ENCODE results near the gene KMT2E.
"Not testable (repeated sequence)": the region's sequence is repeated elsewhere in the genome, so short reads cannot be mapped to it uniquely, and the experiment has no call there.

DNA sequence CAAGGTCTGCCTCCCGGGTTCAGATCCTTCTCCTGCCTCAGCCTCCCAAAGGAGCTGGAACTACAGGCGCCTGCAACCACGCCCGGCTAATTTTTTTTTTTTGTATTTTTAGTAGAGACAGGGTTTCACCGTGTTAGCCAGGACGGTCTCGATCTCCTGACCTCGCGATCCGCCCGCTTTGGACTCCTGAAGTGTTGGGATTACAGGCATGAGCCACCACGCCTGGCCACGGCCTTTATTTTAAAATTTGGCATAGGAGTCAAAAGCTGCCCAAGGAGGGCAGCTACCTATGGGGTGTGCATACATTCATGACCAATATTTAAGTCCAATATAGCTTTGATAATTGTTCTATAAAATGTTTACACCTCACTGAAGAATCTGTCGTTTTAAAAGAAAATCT lies 26.6 kb upstream of the KMT2E start:
- TF ChIP-seq, protein P1, sequence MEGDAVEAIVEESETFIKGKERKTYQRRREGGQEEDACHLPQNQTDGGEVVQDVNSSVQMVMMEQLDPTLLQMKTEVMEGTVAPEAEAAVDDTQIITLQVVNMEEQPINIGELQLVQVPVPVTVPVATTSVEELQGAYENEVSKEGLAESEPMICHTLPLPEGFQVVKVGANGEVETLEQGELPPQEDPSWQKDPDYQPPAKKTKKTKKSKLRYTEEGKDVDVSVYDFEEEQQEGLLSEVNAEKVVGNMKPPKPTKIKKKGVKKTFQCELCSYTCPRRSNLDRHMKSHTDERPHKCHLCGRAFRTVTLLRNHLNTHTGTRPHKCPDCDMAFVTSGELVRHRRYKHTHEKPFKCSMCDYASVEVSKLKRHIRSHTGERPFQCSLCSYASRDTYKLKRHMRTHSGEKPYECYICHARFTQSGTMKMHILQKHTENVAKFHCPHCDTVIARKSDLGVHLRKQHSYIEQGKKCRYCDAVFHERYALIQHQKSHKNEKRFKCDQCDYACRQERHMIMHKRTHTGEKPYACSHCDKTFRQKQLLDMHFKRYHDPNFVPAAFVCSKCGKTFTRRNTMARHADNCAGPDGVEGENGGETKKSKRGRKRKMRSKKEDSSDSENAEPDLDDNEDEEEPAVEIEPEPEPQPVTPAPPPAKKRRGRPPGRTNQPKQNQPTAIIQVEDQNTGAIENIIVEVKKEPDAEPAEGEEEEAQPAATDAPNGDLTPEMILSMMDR (IDR thresholded peaks at IDR 0.05), result not testable (repeated sequence)
- TF ChIP-seq POLR2A (IDR thresholded peaks at IDR 0.05), result not testable (repeated sequence)
